ENCODE data around the gene DPH1.

DPH1 gene

DNA sequence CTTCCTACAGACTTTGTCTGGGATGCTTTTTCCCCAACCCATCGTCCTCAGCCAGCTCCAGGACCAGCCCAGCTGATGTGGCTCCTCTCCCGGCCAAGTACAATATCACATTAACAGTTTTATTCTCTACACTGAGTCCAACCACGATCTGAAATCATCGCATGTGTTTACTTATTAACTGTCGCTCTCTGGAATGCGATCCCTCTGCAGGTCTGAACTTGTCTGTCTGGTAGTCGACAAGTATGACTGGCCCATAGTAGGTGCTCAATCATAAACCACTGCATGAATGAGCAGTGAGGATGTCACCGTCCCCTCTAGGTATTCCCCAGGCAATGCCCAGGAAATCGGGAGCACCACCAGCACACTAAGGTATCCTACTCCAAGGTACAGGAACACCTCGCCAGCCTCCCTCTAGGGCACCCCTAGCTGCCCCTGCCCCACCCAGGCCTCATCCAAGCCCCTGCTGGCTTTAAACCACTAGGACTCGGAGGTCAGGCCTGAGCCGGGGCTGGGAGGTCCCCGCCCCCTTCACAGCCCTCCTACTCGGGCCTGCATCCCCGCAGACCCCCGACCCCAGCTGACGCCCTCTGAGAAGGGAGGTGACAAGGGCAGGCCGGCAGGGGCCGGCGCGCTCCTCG is 32.5 kb upstream of the DPH1 start (continued):
- TF ChIP-seq ZFHX2 (tag by site-specific recombination; conservative IDR thresholded peaks at IDR 0.05), result peak; percentile 32
- TF ChIP-seq TCF7L2 (IDR thresholded peaks at IDR 0.05; ENCODE audit: borderline replicate concordance, low read depth, low read length), result no peak
- no peak for TF ChIP-seq ZNF10 (tag by site-specific recombination; IDR thresholded peaks at IDR 0.05)
- no peak for TF ChIP-seq ZNF391 (tag by site-specific recombination; IDR thresholded peaks at IDR 0.05; ENCODE audit: borderline replicate concordance, low read depth)
- peak; percentile 50 for TF ChIP-seq ZNF366 (tag by site-specific recombination; conservative IDR thresholded peaks at IDR 0.05)
- TF ChIP-seq, protein P1, sequence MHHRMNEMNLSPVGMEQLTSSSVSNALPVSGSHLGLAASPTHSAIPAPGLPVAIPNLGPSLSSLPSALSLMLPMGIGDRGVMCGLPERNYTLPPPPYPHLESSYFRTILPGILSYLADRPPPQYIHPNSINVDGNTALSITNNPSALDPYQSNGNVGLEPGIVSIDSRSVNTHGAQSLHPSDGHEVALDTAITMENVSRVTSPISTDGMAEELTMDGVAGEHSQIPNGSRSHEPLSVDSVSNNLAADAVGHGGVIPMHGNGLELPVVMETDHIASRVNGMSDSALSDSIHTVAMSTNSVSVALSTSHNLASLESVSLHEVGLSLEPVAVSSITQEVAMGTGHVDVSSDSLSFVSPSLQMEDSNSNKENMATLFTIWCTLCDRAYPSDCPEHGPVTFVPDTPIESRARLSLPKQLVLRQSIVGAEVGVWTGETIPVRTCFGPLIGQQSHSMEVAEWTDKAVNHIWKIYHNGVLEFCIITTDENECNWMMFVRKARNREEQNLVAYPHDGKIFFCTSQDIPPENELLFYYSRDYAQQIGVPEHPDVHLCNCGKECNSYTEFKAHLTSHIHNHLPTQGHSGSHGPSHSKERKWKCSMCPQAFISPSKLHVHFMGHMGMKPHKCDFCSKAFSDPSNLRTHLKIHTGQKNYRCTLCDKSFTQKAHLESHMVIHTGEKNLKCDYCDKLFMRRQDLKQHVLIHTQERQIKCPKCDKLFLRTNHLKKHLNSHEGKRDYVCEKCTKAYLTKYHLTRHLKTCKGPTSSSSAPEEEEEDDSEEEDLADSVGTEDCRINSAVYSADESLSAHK (tag by site-specific recombination; IDR thresholded peaks at IDR 0.05), result no peak
- TF ChIP-seq ZNF426 (tag by site-specific recombination; IDR thresholded peaks at IDR 0.05), result no peak
- no peak for TF ChIP-seq ZNF544 (tag by site-specific recombination; IDR thresholded peaks at IDR 0.05)
- peak; percentile 40; the same call in 1 of the 2 replicates for TF ChIP-seq BCL11A (tag by site-specific recombination; IDR thresholded peaks at IDR 0.05; ENCODE audit: low read depth)
- TF ChIP-seq ZNF433 (tag by site-specific recombination; IDR thresholded peaks at IDR 0.05; ENCODE audit: low read depth), result no peak
- no peak for TF ChIP-seq ZNF174 (tag by site-specific recombination; IDR thresholded peaks at IDR 0.05)
- TF ChIP-seq ZNF280D (tag by site-specific recombination; IDR thresholded peaks at IDR 0.05), result no peak
- no peak for TF ChIP-seq ZFP41 (tag by site-specific recombination; IDR thresholded peaks at IDR 0.05; ENCODE audit: borderline replicate concordance)
- TF ChIP-seq ZSCAN30 (tag by site-specific recombination; IDR thresholded peaks at IDR 0.05), result no peak
- TF ChIP-seq, protein P2, sequence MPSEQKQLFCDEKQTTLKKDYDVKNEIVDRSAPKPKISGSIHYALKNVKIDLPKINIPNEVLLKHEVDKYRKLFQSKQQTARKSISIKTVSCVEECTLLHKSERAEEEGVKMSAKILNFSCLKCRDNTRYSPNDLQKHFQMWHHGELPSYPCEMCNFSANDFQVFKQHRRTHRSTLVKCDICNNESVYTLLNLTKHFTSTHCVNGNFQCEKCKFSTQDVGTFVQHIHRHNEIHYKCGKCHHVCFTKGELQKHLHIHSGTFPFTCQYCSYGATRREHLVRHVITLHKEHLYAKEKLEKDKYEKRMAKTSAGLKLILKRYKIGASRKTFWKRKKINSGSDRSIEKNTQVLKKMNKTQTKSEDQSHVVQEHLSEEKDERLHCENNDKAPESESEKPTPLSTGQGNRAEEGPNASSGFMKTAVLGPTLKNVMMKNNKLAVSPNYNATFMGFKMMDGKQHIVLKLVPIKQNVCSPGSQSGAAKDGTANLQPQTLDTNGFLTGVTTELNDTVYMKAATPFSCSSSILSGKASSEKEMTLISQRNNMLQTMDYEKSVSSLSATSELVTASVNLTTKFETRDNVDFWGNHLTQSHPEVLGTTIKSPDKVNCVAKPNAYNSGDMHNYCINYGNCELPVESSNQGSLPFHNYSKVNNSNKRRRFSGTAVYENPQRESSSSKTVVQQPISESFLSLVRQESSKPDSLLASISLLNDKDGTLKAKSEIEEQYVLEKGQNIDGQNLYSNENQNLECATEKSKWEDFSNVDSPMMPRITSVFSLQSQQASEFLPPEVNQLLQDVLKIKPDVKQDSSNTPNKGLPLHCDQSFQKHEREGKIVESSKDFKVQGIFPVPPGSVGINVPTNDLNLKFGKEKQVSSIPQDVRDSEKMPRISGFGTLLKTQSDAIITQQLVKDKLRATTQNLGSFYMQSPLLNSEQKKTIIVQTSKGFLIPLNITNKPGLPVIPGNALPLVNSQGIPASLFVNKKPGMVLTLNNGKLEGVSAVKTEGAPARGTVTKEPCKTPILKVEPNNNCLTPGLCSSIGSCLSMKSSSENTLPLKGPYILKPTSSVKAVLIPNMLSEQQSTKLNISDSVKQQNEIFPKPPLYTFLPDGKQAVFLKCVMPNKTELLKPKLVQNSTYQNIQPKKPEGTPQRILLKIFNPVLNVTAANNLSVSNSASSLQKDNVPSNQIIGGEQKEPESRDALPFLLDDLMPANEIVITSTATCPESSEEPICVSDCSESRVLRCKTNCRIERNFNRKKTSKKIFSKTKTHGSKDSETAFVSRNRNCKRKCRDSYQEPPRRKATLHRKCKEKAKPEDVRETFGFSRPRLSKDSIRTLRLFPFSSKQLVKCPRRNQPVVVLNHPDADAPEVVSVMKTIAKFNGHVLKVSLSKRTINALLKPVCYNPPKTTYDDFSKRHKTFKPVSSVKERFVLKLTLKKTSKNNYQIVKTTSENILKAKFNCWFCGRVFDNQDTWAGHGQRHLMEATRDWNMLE (tag by site-specific recombination; conservative IDR thresholded peaks at IDR 0.05; ENCODE audit: low read depth), result no peak
- no peak for TF ChIP-seq ZNF16 (tag by site-specific recombination; IDR thresholded peaks at IDR 0.05; ENCODE audit: low read depth)
- no peak for TF ChIP-seq ZNF658 (tag by site-specific recombination; IDR thresholded peaks at IDR 0.05)
- peak; percentile 74; the same call in 1 of the 2 replicates for TF ChIP-seq TSHZ1 (tag by site-specific recombination; IDR thresholded peaks at IDR 0.05; ENCODE audit: borderline replicate concordance)
- TF ChIP-seq ZNF416 (tag by site-specific recombination; IDR thresholded peaks at IDR 0.05), result no peak
- TF ChIP-seq ZNF776 (tag by site-specific recombination; IDR thresholded peaks at IDR 0.05; ENCODE audit: borderline replicate concordance), result no peak
- peak; percentile 82; the same call in 1 of the 2 replicates for TF ChIP-seq ZBTB17 (tag by site-specific recombination; IDR thresholded peaks at IDR 0.05)
- TF ChIP-seq ZNF510 (tag by site-specific recombination; IDR thresholded peaks at IDR 0.05; ENCODE audit: insufficient replicate concordance), result no peak
- TF ChIP-seq ZNF548 (tag by site-specific recombination; IDR thresholded peaks at IDR 0.05), result no peak
- no peak for TF ChIP-seq ZNF23 (tag by site-specific recombination; IDR thresholded peaks at IDR 0.05; ENCODE audit: borderline replicate concordance)
- no peak for TF ChIP-seq ZNF112 (tag by site-specific recombination; IDR thresholded peaks at IDR 0.05)
- 0 out of 2 replicates have a peak, but pooled peaks have one; percentile 49 for TF ChIP-seq ZSCAN23 (tag by site-specific recombination; IDR thresholded peaks at IDR 0.05)

Measured in HEK293 (cell line).